GM19463 (cell line): ENCODE measurements around the gene CHMP6.

Experiments used
- ATAC-seq: cut with Tn5 transposase; IDR thresholded peaks from one replicate; pipeline ENCODE4 v1.9.1; 2021; ENCODE audit warnings: mild to moderate bottlenecking, moderate library complexity; ENCODE audit not compliant: unreplicated experiment

The CHMP6 gene

GRCh38 chr17:81042606-81043005 is 51.0 kb downstream of the CHMP6 start:
- ATAC-seq: no peak

DNA sequence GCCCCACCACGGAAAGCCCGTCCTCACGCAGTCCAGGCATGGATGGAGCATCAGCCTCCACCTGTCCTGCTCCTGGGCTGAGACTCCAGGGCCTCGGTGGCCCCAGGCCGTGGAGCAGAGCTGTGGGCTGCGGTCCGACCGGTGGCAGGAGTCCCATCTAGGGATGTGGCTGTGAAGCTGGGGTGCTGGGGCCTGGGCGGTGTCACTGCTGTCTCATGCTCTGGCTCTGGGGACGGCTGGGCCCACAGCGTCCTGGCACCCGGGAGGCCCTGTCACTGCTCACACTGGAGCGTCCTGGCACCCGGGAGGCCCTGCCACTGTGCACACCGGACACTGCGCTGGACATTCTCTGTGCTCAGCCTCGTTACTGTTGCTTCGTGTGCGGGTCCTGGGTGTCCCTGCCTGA is 51.7 kb downstream of the CHMP6 start:
- no peak for ATAC-seq

- no peak for ATAC-seq
Observed at GRCh38 chr17:81043725-81044427, 52.2 kb downstream of the CHMP6 start.

DNA sequence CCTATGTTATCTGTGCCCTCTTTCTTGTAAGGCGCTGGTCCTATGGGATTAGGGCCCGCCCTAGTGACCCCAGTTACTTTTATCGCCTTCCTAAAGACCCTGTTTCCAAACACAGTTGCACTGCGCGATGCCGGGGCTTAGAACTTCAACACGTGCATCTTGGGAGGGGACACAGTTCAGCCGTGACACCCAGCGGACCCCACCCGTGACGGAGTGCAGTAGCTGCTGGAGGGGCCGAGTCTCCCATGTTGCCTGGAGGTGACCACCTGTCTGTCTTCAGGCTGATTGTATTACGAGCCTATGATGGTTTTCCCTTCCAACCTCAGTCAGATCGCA is 52.8 kb downstream of the CHMP6 start:
- ATAC-seq: no peak

DNA sequence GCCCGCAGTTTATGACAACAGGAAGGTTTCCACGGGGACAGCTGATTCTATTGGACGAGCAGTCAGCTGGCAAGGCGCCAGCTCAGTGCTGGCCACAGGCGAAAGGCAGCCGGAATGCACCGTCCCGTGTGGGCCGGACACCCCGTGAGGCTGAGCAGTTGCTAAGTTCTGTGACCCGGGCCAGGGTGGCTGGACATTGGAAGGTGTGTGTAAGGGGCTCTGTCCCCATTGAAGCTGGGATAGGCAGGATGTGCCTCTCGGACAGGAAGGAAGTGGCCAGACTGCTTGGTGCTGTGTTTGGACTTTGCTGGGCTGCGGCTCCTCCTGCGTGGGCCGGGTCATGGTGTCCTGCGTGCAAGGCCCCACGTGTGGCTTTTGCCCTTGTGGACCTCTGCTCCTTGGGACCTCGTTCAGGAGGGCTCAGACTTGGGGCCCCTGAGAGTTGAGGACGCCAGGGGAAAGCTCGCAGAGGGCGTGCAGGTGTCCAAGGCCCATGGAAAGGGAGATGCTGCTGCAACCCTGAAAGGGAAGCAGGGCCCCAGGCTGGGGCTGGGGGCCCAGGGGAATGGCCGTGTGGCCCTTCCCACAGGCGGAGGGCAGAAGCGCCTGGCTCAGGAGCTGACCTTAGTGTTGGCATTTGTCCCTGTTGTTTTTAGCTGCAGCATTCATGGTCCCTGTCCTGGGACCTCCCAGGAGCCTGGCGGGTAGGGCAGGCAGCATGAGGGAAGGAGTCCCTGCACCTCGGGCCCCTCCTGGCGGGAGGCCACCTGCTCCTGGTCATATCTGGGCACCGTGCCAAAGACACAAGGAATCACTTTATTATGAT is 53.3 kb downstream of the CHMP6 start:
- no peak for ATAC-seq

- no peak for ATAC-seq
Observed at GRCh38 chr17:81045590-81046095, 54.0 kb downstream of the CHMP6 start.

DNA sequence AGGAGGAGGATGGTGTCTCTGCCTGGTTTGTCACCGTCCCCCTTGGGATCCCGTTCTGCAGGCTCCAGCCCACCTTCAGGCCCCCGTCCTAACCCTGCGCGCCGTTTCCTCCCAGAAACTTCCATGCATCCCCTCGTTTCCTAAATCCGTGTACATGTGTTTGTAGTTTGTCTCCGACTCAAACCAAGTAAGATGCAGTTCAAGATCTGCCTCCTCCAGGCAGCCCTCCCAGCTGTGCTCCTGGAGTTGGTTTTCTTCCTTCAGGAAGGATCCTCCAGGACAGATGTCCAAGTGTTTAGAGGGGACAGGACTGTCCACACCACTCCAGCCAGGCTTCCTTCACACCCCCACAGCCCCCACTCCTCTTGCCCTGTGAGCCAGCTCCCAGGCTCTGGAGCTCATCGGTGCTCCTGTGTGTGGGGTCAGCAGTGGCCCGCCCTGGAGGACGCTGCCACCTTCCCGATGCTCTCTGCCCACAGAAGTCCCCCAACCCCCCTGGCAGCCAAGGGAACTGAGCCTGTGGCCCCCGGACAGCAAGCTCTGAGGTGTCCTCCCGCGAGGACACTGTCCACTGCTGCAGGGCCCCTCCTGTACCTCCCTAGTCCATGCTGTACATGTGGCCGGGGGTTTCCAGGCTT is 54.6 kb downstream of the CHMP6 start:
- no peak for ATAC-seq

- no peak for ATAC-seq
Observed at GRCh38 chr17:81046770-81047359, 55.2 kb downstream of the CHMP6 start.

- no peak for ATAC-seq
Observed at GRCh38 chr17:81048827-81049371, 57.3 kb downstream of the CHMP6 start.

DNA sequence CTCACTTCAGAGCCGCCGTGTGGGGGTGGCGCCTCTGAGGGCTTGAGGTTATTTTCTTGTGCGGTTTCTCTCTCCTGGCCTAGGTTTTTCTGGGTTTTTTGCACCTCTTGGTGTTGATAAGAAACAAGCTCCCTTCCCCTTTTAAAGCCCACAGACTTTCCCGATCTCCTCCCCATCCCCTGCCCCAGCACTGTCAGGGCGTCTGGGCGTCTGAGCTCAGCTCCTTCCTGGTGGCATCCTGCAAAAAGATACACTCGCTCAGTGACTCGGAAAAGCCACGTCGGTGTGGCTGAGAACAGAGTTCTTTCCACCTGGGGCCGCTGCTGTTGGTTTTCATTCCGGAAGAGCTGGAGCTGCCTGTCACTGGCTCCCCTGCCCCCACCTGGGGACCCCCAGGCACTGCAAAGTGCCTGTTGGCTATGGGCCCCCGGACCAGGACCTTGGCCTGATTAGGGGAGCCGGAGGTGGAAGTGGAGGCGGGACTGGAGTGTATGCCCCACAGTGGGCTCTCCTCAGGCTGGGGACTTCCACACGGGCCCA is 57.8 kb downstream of the CHMP6 start:
- ATAC-seq: no peak
